HCT116 (cell line): Measurements from ENCODE around the gene CARMIL1. TPM values are rescaled to one million over a fixed set of nuclear protein-coding genes. Genes with fewer than 3 reads are reported as not detected.

Experiments used
- ATAC-seq: fragments of 200-7000 bp; cut with Tn5 transposase; 2 replicates; pipeline ENCODE4 v1.9.1; 2020; ENCODE audit warnings: mild to moderate bottlenecking, moderate library complexity
- BruUV-seq: library from RNA; stranded (reverse); fragments of 400-500 nt; replicated peaks from 2 replicates; lab custom pipeline; 2021; lab: Mats Ljungman, UMichigan
- CTCF ChIA-PET: fragments of 300-600 bp; sonication (Branson Sonifier 250); formaldehyde crosslinking; loops from one replicate; lab custom pipeline; 2021; ENCODE audit warnings: antibody characterized with exemption; lab: Charles Lee
- POLR2A ChIA-PET: fragments of 300-600, 350-600 bp; sonication (Branson Sonifier 250); formaldehyde crosslinking; loops from one replicate; lab custom pipeline; 2021; ENCODE audit warnings: antibody characterized with exemption; lab: Charles Lee
- RAD21 ChIA-PET, 2 experiments: fragments of 300-600 bp; sonication (Branson Sonifier 250); formaldehyde crosslinking; loops; one replicate each; lab custom pipeline; 2023; ENCODE audit warnings: low total read pairs in 2 of 2; ENCODE audit not compliant: uncharacterized antibody in 2 of 2, unreplicated experiment in 2 of 2, low non-redundant PET in 1 of 2; lab: Charles Lee
- DNase-seq: peaks from one replicate; pipeline ENCODE4 v3.0.0-alpha.2; 2010; ENCODE audit warnings: low read depth, low spot score
- H2AFZ ChIP-seq: fragments of 200-600 bp; shearing (Covaris generic), sonication (generic); 2 replicates; pipeline ENCODE4 v1.6.1; 2017; ENCODE audit warnings: low read depth, mixed run types, mixed read lengths, antibody characterized with exemption, low read length; ENCODE audit not compliant: poor library complexity, severe bottlenecking
- H3K27ac ChIP-seq: 2 replicates; pipeline ENCODE4 v1.5.1; 2012; ENCODE audit warnings: low read depth, low read length
- H3K27me3 ChIP-seq: fragments of 200-600 bp; sonication (generic); 2 replicates; pipeline ENCODE4 v1.6.1; 2016; ENCODE audit warnings: mixed run types, low read length, mixed read lengths; ENCODE audit not compliant: insufficient read depth
- H3K36me3 ChIP-seq, 2 experiments: fragments of 200-500 bp in 1 of 2; fragments of 200-600 bp in 1 of 2; sonication (Bioruptor generic) in 1 of 2; sonication (generic) in 1 of 2; 2 replicates each; pipeline versions ENCODE4 v1.5.1 to v1.6.1; 2014 to 2016; ENCODE audit warnings: low read length in 2 of 2, inconsistent platforms in 1 of 2, mixed read lengths in 1 of 2, mixed run types in 1 of 2; ENCODE audit not compliant: insufficient read depth in 2 of 2, control insufficient read depth in 1 of 2
- H3K4me1 ChIP-seq, 2 experiments: fragments of 200-600 bp in 1 of 2; sonication (generic) in 1 of 2; 2 replicates each; pipeline versions ENCODE4 v1.5.1 to v1.6.1; 2012 to 2017; ENCODE audit warnings: low read length in 2 of 2, inconsistent platforms in 1 of 2, mild to moderate bottlenecking in 1 of 2, mixed read lengths in 1 of 2, mixed run types in 1 of 2, moderate library complexity in 1 of 2; ENCODE audit not compliant: insufficient read depth in 2 of 2, control insufficient read depth in 1 of 2
- H3K4me2 ChIP-seq: fragments of 200-600 bp; sonication (generic); 2 replicates; pipeline ENCODE4 v1.6.1; 2017; ENCODE audit warnings: mixed run types, low read length, mixed read lengths
- H3K4me3 ChIP-seq, 2 experiments: fragments of 200-600 bp in 1 of 2; sonication (generic) in 1 of 2; replicated peaks in 1 of 2; 2 replicates each; pipeline ENCODE4 v1.5.1; 2011 to 2016; ENCODE audit warnings: low read length in 2 of 2, control low read depth in 1 of 2, low read depth in 1 of 2, mild to moderate bottlenecking in 1 of 2, mixed read lengths in 1 of 2, mixed run types in 1 of 2
- H3K79me2 ChIP-seq: fragments of 200-600 bp; sonication (generic); 2 replicates; pipeline ENCODE4 v1.6.1; 2017; ENCODE audit warnings: mild to moderate bottlenecking, mixed run types, low read length, moderate library complexity, mixed read lengths; ENCODE audit not compliant: insufficient read depth
- H3K9ac ChIP-seq: fragments of 200-600 bp; sonication (generic); 2 replicates; pipeline ENCODE4 v1.6.1; 2016; ENCODE audit warnings: low read length, mixed read lengths
- H3K9me2 ChIP-seq: fragments of 200-600 bp; sonication (generic), shearing (Covaris generic); 2 replicates; pipeline ENCODE4 v1.6.1; 2017; ENCODE audit warnings: mixed run types, mild to moderate bottlenecking, moderate library complexity; ENCODE audit not compliant: insufficient read depth
- H3K9me3 ChIP-seq, 2 experiments: fragments of 200-500 bp in 1 of 2; fragments of 200-600 bp in 1 of 2; sonication (Bioruptor generic) in 1 of 2; sonication (generic) in 1 of 2; 2 replicates each; pipeline ENCODE4 v1.6.1; 2014 to 2017; ENCODE audit warnings: low read length in 2 of 2, mixed read lengths in 2 of 2, inconsistent platforms in 1 of 2, low read depth in 1 of 2, mild to moderate bottlenecking in 1 of 2, mixed run types in 1 of 2, moderate library complexity in 1 of 2; ENCODE audit not compliant: control insufficient read depth in 1 of 2, insufficient read depth in 1 of 2
- H4K20me1 ChIP-seq: fragments of 200-600 bp; sonication (generic), shearing (Covaris generic); 2 replicates; pipeline ENCODE4 v1.6.1; 2017; ENCODE audit warnings: mixed run types, mild to moderate bottlenecking, moderate library complexity; ENCODE audit not compliant: insufficient read depth
- CBX3 ChIP-seq: IDR thresholded peaks from 2 replicates; pipeline ENCODE4 v1.6.1; 2012; ENCODE audit warnings: low read depth
- EGR1 ChIP-seq: IDR thresholded peaks from 2 replicates; pipeline ENCODE4 v1.6.1; 2012; ENCODE audit warnings: low read depth
- ELF1 ChIP-seq: IDR thresholded peaks from 2 replicates; pipeline ENCODE4 v1.6.1; 2012; ENCODE audit warnings: low read depth, borderline replicate concordance
- EZH2phosphoT487 ChIP-seq: fragments of 200-600 bp; IDR thresholded peaks from 2 replicates; pipeline ENCODE4 v1.6.1; 2018; ENCODE audit warnings: antibody characterized with exemption, borderline replicate concordance
- FOSL1 ChIP-seq: IDR thresholded peaks from 2 replicates; pipeline ENCODE4 v1.6.1; 2012; ENCODE audit warnings: low read depth
- JUND ChIP-seq: IDR thresholded peaks from 2 replicates; pipeline ENCODE4 v1.6.1; 2012
- POLR2A ChIP-seq: IDR thresholded peaks from 2 replicates; pipeline ENCODE4 v1.7.0; 2011; ENCODE audit warnings: borderline replicate concordance; ENCODE audit not compliant: insufficient read depth, insufficient read length; ENCODE audit errors: extremely low read depth
- SRF ChIP-seq: IDR thresholded peaks from 2 replicates; pipeline ENCODE4 v1.6.1; 2012; ENCODE audit warnings: low read depth
- TCF7L2 ChIP-seq: IDR thresholded peaks from 2 replicates; pipeline ENCODE4 v1.7.0; 2011; ENCODE audit warnings: borderline replicate concordance, inconsistent platforms; ENCODE audit not compliant: insufficient read depth, insufficient read length; ENCODE audit errors: extremely low read depth
- YY1 ChIP-seq: IDR thresholded peaks from 2 replicates; pipeline ENCODE4 v1.6.1; 2011; ENCODE audit warnings: low read length, low read depth, moderate library complexity, mild to moderate bottlenecking; ENCODE audit not compliant: insufficient replicate concordance; ENCODE audit errors: extremely low read depth
- intact Hi-C: fragments of 100-400 bp; cut with micrococcal nuclease; formaldehyde crosslinking; loops from 2 replicates; pipeline ENCODE4 v1.10.0; 2022
- total RNA-seq: library from RNA; stranded (reverse); gene quantifications from one replicate; pipeline ENCODE4 v1.2.1, GENCODE V29; 2021; ENCODE audit not compliant: unreplicated experiment
- TF ChIP-seq, protein P1 (sequence below): IDR thresholded peaks from 2 replicates; pipeline ENCODE4 v1.6.1; 2012
- TF ChIP-seq, protein P2 (sequence below): IDR thresholded peaks from 2 replicates; pipeline ENCODE4 v1.6.1; 2012; ENCODE audit warnings: low read depth
- TF ChIP-seq, protein P3 (sequence below), 3 experiments: fragments of 200-600 bp in 1 of 3; sonication (generic) in 1 of 3; IDR thresholded peaks in 2 of 3; conservative IDR thresholded peaks in 1 of 3; 2 replicates each; pipeline ENCODE4 v1.5.1; 2012 to 2017; ENCODE audit warnings: low read depth in 2 of 3, low read length in 2 of 3, antibody characterized with exemption in 1 of 3, borderline replicate concordance in 1 of 3, control low read depth in 1 of 3, mild to moderate bottlenecking in 1 of 3, mixed read lengths in 1 of 3, mixed run types in 1 of 3, moderate library complexity in 1 of 3; ENCODE audit not compliant: insufficient read depth in 1 of 3
- TF ChIP-seq, protein P4 (sequence below): IDR thresholded peaks from 2 replicates; pipeline ENCODE4 v1.6.1; 2011; ENCODE audit warnings: mild to moderate bottlenecking, low read length, moderate library complexity; ENCODE audit not compliant: insufficient replicate concordance; ENCODE audit errors: extremely low read depth
- TF ChIP-seq, protein P5 (sequence below): IDR thresholded peaks from 2 replicates; pipeline ENCODE4 v1.6.1; 2012

CARMIL1 gene
- total RNA-seq, 1 experiment from 2014 or later = 21.7 TPM

DNA sequence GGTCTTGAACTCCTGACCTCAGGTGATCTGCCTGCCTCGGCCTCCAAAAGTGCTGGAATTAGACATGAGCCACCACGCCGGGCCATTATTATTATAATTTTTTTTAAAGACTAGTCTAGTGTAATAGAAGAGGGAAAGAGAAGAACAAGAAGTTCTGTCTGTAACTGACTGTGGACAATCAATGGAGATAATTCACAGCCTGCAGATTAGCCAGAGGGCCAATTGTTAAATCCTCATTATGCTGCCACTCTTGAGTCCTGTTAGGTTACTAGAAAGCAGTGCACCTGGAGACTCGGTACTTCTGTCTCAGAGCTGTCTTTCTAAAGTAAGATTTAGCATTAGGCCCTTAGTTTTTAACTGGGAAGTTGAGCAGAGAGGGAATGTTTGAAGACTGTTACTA lies 37.5 kb downstream of the CARMIL1 start:
- intact Hi-C loops = no loop called here
- no TSS peak for BruUV-seq
- H3K9me3 ChIP-seq = no peaks in the 10 kb centered on the region
- no peak overlapping the region for H3K27ac ChIP-seq
- H3K4me1 ChIP-seq = peaks cover 18 to 19% of the 10 kb centered on the region in 2 experiments
- H3K9ac ChIP-seq = no peak overlapping the region
- RAD21 ChIA-PET = no interaction called here
- TF ChIP-seq FOSL1 = no peak
- TF ChIP-seq POLR2A = no peak
- TF ChIP-seq CBX3 = no peak
- TF ChIP-seq, protein P1, sequence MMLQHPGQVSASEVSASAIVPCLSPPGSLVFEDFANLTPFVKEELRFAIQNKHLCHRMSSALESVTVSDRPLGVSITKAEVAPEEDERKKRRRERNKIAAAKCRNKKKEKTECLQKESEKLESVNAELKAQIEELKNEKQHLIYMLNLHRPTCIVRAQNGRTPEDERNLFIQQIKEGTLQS = no peak
- TF ChIP-seq EZH2phosphoT487 = no peak
- TF ChIP-seq, protein P2, sequence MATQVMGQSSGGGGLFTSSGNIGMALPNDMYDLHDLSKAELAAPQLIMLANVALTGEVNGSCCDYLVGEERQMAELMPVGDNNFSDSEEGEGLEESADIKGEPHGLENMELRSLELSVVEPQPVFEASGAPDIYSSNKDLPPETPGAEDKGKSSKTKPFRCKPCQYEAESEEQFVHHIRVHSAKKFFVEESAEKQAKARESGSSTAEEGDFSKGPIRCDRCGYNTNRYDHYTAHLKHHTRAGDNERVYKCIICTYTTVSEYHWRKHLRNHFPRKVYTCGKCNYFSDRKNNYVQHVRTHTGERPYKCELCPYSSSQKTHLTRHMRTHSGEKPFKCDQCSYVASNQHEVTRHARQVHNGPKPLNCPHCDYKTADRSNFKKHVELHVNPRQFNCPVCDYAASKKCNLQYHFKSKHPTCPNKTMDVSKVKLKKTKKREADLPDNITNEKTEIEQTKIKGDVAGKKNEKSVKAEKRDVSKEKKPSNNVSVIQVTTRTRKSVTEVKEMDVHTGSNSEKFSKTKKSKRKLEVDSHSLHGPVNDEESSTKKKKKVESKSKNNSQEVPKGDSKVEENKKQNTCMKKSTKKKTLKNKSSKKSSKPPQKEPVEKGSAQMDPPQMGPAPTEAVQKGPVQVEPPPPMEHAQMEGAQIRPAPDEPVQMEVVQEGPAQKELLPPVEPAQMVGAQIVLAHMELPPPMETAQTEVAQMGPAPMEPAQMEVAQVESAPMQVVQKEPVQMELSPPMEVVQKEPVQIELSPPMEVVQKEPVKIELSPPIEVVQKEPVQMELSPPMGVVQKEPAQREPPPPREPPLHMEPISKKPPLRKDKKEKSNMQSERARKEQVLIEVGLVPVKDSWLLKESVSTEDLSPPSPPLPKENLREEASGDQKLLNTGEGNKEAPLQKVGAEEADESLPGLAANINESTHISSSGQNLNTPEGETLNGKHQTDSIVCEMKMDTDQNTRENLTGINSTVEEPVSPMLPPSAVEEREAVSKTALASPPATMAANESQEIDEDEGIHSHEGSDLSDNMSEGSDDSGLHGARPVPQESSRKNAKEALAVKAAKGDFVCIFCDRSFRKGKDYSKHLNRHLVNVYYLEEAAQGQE = no peak
- TF ChIP-seq YY1 = no peak
- TF ChIP-seq SRF = no peak
- no peak for TF ChIP-seq TCF7L2
- TF ChIP-seq JUND = no peak
- TF ChIP-seq, protein P3, sequence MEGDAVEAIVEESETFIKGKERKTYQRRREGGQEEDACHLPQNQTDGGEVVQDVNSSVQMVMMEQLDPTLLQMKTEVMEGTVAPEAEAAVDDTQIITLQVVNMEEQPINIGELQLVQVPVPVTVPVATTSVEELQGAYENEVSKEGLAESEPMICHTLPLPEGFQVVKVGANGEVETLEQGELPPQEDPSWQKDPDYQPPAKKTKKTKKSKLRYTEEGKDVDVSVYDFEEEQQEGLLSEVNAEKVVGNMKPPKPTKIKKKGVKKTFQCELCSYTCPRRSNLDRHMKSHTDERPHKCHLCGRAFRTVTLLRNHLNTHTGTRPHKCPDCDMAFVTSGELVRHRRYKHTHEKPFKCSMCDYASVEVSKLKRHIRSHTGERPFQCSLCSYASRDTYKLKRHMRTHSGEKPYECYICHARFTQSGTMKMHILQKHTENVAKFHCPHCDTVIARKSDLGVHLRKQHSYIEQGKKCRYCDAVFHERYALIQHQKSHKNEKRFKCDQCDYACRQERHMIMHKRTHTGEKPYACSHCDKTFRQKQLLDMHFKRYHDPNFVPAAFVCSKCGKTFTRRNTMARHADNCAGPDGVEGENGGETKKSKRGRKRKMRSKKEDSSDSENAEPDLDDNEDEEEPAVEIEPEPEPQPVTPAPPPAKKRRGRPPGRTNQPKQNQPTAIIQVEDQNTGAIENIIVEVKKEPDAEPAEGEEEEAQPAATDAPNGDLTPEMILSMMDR (IDR thresholded peaks at IDR 0.05 in 2 of 3, conservative IDR thresholded peaks at IDR 0.05 in 1 of 3; ENCODE audit: borderline replicate concordance in 1 of 3, insufficient read depth in 1 of 3, low read depth in 2 of 3, low read length in 2 of 3) = no peak
- TF ChIP-seq EGR1 = no peak
- TF ChIP-seq, protein P4, sequence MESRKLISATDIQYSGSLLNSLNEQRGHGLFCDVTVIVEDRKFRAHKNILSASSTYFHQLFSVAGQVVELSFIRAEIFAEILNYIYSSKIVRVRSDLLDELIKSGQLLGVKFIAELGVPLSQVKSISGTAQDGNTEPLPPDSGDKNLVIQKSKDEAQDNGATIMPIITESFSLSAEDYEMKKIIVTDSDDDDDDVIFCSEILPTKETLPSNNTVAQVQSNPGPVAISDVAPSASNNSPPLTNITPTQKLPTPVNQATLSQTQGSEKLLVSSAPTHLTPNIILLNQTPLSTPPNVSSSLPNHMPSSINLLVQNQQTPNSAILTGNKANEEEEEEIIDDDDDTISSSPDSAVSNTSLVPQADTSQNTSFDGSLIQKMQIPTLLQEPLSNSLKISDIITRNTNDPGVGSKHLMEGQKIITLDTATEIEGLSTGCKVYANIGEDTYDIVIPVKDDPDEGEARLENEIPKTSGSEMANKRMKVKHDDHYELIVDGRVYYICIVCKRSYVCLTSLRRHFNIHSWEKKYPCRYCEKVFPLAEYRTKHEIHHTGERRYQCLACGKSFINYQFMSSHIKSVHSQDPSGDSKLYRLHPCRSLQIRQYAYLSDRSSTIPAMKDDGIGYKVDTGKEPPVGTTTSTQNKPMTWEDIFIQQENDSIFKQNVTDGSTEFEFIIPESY = no peak
- TF ChIP-seq ELF1 = no peak
- TF ChIP-seq, protein P5, sequence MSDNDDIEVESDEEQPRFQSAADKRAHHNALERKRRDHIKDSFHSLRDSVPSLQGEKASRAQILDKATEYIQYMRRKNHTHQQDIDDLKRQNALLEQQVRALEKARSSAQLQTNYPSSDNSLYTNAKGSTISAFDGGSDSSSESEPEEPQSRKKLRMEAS = no peak
- no peak overlapping the region for H2AFZ ChIP-seq
- H3K79me2 ChIP-seq = peaks cover 16% of the 10 kb centered on the region
- CTCF ChIA-PET = no interaction called here
- H3K4me2 ChIP-seq = no peak overlapping the region
- no peaks in the 10 kb centered on the region for H4K20me1 ChIP-seq
- POLR2A ChIA-PET = no interaction called here
- H3K36me3 ChIP-seq = no peaks in the 10 kb centered on the region
- ATAC-seq (no peak), DNase-seq (no peak)
- H3K4me3 ChIP-seq = no peak overlapping the region
- H3K9me2 ChIP-seq = no peaks in the 10 kb centered on the region
- no peaks in the 10 kb centered on the region for H3K27me3 ChIP-seq
